ENCODE results near the gene FRAT2. TPM values are rescaled to one million over a fixed set of nuclear protein-coding genes. Genes with fewer than 3 reads are reported as not detected.
"Not testable (repeated sequence)": the region's sequence is repeated elsewhere in the genome, so short reads cannot be mapped to it uniquely, and the experiment has no call there.

FRAT2 gene
- total RNA-seq, 1 donor from 2014 or later, result 11.3 TPM

DNA sequence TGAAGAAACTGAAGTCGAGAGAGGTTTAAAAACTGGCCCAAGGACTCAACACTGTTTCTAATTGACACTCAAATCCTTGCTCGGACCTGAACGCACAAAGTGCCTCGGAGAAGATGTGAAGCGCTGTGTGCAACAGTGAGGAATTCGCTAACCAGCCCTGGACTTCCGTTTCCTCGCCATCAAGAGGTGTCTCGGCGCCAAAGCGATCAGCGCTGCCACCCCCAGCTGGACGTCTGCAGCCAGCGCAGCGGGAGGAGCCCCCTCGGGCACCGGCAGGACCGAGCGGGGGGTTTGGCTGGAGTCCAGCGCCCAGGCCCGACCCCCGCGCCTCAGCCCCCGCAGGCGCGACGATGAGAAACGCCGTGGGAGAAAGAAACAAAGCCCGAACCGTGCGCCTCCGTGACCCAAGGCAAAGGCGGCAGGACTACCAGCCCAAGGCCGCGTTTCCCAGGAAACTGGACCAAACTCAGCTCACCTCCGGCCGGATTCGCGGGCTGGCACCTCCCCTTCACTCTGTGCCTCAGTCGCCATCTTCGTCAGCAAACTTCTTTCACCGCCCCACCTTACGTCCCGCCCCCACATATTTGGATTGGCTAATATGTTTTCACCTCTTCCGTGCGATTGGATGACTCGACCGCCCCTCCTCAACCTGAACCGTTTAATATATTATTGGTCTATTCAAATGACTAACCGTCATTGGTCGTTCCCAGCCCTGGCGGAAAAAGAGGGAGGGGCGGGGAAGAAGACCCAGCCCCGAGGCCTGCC is 42.2 kb downstream of the FRAT2 start, which contains the start of gene ARHGAP19:
Gene ARHGAP19 (minus strand): TSS at position 541 of the 765 bp plus-strand sequence. CDS start 10 bp downstream, at position 531.
- H3K27me3 ChIP-seq (ENCODE audit: control insufficient read depth, insufficient read depth, low read length), result no peaks in the 10 kb centered on the region
- H3K36me3 ChIP-seq (ENCODE audit: control insufficient read depth, insufficient read depth, low read length), result no peaks in the 10 kb centered on the region
- TF ChIP-seq, protein P1, sequence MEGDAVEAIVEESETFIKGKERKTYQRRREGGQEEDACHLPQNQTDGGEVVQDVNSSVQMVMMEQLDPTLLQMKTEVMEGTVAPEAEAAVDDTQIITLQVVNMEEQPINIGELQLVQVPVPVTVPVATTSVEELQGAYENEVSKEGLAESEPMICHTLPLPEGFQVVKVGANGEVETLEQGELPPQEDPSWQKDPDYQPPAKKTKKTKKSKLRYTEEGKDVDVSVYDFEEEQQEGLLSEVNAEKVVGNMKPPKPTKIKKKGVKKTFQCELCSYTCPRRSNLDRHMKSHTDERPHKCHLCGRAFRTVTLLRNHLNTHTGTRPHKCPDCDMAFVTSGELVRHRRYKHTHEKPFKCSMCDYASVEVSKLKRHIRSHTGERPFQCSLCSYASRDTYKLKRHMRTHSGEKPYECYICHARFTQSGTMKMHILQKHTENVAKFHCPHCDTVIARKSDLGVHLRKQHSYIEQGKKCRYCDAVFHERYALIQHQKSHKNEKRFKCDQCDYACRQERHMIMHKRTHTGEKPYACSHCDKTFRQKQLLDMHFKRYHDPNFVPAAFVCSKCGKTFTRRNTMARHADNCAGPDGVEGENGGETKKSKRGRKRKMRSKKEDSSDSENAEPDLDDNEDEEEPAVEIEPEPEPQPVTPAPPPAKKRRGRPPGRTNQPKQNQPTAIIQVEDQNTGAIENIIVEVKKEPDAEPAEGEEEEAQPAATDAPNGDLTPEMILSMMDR (IDR thresholded peaks at IDR 0.05; ENCODE audit: insufficient read depth, low read length, severe bottlenecking), result peak; percentile 22
- FAIRE-seq (no peak), DNase-seq (ENCODE audit: low read depth) (peak; percentile 97)
- H3K4me3 ChIP-seq (ENCODE audit: low read depth, low read length), result peak within 1 kb of the TSS; percentile 88

DNA sequence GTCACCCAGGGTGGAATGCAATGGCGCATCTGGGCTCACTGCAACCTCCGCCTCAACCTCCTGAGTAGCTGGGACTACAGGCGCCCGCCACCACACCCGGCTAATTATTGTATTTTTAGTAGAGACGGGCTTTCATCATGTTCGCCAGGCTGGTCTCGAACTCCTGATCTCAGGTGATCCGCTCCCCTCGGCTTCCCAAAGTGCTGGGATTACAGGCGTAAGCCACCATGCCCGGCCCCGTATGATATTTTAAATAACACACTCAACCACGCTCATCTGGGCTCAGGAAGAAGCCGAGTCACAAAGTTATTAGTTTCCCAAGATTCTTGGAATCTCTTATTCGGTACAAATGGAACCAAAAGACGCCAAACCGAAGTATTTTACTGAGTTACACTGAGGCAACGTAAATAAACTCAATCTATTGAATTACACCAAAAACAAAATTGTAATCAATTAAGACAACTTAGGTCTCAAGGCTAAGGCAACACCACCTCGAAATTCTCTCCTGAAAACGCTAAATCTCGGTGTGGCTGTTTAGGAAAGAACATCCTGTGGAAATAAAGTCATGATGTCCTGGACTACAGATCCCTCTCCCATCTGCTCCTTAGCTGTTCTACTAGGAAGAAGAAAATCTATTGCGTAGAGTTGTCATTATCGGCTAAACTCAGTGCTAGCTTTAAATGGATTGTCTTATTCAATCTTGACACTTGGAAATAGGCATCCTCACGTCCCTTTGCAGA is 43.0 kb downstream of the FRAT2 start:
- DNase-seq (ENCODE audit: low read depth) (no peak), FAIRE-seq (no peak)
- TF ChIP-seq, protein P1 (IDR thresholded peaks at IDR 0.05; ENCODE audit: insufficient read depth, low read length, severe bottlenecking), result no peak
- H3K27me3 ChIP-seq (ENCODE audit: control insufficient read depth, insufficient read depth, low read length), result no peaks in the 10 kb centered on the region
- no peaks in the 10 kb centered on the region for H3K36me3 ChIP-seq (ENCODE audit: control insufficient read depth, insufficient read depth, low read length)
- H3K4me3 ChIP-seq (ENCODE audit: low read depth, low read length), result peak overlapping the region; percentile 88

DNA sequence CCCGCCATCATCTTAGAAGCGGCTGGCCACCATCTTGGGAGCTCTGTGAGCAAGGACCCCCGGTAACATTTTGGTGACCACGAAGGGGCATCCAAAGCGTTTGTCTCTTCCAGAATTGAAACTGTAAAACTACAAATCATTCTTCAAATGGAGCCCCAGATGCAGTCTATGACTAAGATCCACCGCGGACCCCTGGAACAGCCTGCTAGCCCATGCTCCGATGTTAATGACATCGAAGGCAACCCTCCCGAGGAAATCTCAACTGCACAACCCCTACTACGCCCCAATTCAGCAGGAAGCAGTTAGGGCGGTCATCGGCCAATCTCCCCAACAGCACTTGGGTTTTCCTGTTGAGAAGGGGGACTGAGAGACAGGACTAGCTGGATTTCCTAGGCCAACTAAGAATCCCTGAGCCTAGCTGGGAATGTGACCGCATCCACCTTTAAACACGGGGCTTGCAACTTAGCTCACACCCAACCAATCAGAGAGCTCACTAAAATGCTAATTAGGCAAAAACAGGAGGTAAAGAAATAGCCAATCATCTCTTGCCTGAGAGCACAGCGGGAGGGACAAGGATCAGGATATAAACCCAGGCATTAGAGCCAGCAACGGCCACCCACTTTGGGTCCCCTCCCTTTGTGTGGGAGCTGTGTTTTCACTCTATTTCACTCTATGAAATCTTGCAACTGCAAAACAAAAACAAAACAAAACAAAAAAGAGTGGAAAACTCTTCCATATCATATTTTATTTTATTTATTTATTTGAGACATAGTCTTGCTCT is 43.8 kb downstream of the FRAT2 start:
- H3K27me3 ChIP-seq (ENCODE audit: control insufficient read depth, insufficient read depth, low read length); DNase-seq (ENCODE audit: low read depth); FAIRE-seq; H3K36me3 ChIP-seq (ENCODE audit: control insufficient read depth, insufficient read depth, low read length); H3K4me3 ChIP-seq (ENCODE audit: low read depth, low read length): not testable (repeated sequence)

DNA sequence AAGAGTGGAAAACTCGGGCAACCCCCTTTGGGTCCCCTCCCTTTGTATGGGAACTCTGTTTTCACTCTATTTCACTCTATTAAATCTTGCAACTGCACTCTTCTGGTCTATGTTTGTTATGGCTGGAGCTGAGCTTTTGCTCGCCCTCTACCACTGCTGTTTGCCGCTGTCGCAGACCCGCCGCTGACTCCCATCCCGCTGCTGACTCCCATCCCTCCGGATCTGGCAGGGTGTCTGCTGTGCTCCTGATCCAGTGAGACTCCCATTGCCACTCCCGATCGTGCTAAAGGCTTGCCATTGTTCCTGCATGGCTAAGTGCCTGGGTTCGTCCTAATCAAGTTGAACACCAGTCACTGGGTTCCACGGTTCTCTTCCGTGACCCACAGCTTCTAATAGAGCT is 44.5 kb downstream of the FRAT2 start:
- not testable (repeated sequence) for H3K36me3 ChIP-seq (ENCODE audit: control insufficient read depth, insufficient read depth, low read length); H3K4me3 ChIP-seq (ENCODE audit: low read depth, low read length); FAIRE-seq; DNase-seq (ENCODE audit: low read depth); H3K27me3 ChIP-seq (ENCODE audit: control insufficient read depth, insufficient read depth, low read length)

Other genes with a start within 250 kb of the FRAT2 start
- gene SLIT1, start 148.8 kb downstream of the FRAT2 start, total RNA-seq, result under 0.01 and 0.51 TPM in 2 replicates
- gene ARHGAP19, start 42.1 kb downstream of the FRAT2 start, total RNA-seq, result 4.7 and 6.7 TPM in 2 replicates
- 1.5 and 1.6 TPM in 2 replicates for gene FRAT1, start 15.5 kb downstream of the FRAT2 start, total RNA-seq
- 28.0 and 35.3 TPM in 2 replicates for gene RRP12, start 66.6 kb upstream of the FRAT2 start, total RNA-seq
- 404 and 490 TPM in 2 replicates for gene PGAM1, start 91.5 kb upstream of the FRAT2 start, total RNA-seq
- gene EXOSC1, start 111.3 kb upstream of the FRAT2 start, total RNA-seq, result 30.9 and 34.2 TPM in 2 replicates
- gene ZDHHC16, start 111.4 kb upstream of the FRAT2 start, total RNA-seq, result 31.9 and 37.6 TPM in 2 replicates
- gene MMS19, start 163.7 kb upstream of the FRAT2 start, total RNA-seq, result 23.2 and 38.2 TPM in 2 replicates
- gene UBTD1, start 164.2 kb upstream of the FRAT2 start, total RNA-seq, result 11.1 and 12.4 TPM in 2 replicates
- 0.26 TPM in 2 replicates for gene ANKRD2, start 238.1 kb upstream of the FRAT2 start, total RNA-seq
- 0.13 and 0.26 TPM in 2 replicates for gene HOGA1, start 249.7 kb upstream of the FRAT2 start, total RNA-seq

Data from bronchial epithelial cell (primary cell).